ENCODE measurements around the gene IZUMO4.
"Not testable (repeated sequence)": the region's sequence is repeated elsewhere in the genome, so short reads cannot be mapped to it uniquely, and the experiment has no call there.

Gene IZUMO4

GRCh38 chr19:2129022-2129421 lies 32.3 kb downstream of the IZUMO4 start:
- no peak for DNase-seq

GRCh38 chr19:2129486-2129885 lies 32.8 kb downstream of the IZUMO4 start:
- DNase-seq, result no peak

- DNase-seq, result no peak
Observed at GRCh38 chr19:2129892-2130770, 33.4 kb downstream of the IZUMO4 start.

- DNase-seq, result not testable (repeated sequence)
Observed at GRCh38 chr19:2131012-2131975, 34.6 kb downstream of the IZUMO4 start.

GRCh38 chr19:2132191-2132590 lies 35.5 kb downstream of the IZUMO4 start:
- no peak for DNase-seq

GRCh38 chr19:2132731-2133490 lies 36.2 kb downstream of the IZUMO4 start:
- DNase-seq, result no peak

GRCh38 chr19:2135474-2136402 lies 39.0 kb downstream of the IZUMO4 start:
- no peak for DNase-seq

GRCh38 chr19:2136796-2137195 lies 40.1 kb downstream of the IZUMO4 start:
- DNase-seq, result no peak

GRCh38 chr19:2138061-2138728 lies 41.5 kb downstream of the IZUMO4 start:
- no peak for DNase-seq

- no peak for DNase-seq
Observed at GRCh38 chr19:2139385-2140137, 42.8 kb downstream of the IZUMO4 start.

- no peak for DNase-seq
Observed at GRCh38 chr19:2140138-2140569, 43.4 kb downstream of the IZUMO4 start.

GRCh38 chr19:2142173-2142829 lies 45.6 kb downstream of the IZUMO4 start:
- no peak for DNase-seq

- DNase-seq, result no peak
Observed at GRCh38 chr19:2144190-2144589, 47.5 kb downstream of the IZUMO4 start.

GRCh38 chr19:2145831-2146241 lies 49.1 kb downstream of the IZUMO4 start:
- DNase-seq, result no peak

GRCh38 chr19:2148482-2149135 lies 51.9 kb downstream of the IZUMO4 start:
- no peak for DNase-seq

All from T1000 (cell line).